Measurements from ENCODE around the gene SSX5. TPM values are rescaled to one million over a fixed set of nuclear protein-coding genes. Genes with fewer than 3 reads are reported as not detected.
"Not testable (repeated sequence)": the region's sequence is repeated elsewhere in the genome, so short reads cannot be mapped to it uniquely, and the experiment has no call there.

SSX5 gene
- total RNA-seq (2012; rRNA removed): not detected in 2 replicates

DNA sequence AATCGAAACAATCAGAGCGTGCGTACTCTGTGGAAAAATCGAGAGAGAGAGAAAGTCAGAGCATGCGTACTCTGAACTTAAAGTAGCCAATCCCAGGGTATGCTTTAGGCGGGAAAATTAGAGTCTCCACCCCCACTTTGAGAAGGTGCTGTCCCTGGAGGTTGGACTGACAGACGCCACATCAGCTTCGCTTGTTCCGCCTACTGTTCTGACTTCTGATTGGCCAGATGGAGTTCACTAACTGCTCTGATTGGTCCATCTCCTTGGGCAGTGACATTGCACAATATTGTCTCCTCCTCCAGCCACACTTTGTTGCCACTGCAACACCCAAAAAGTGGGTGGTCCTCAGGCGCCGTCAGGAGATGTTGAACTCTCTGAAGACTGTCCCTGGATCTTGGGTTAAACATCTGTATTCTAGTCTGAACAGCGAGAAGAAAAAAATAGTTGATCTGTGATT is at the start of gene SSX5:
Gene SSX5 (minus strand): TSS at position 51 of the 457 bp plus-strand sequence. CDS start 1,437 bp downstream, outside the sequence.
- H3K4me1 ChIP-seq (ENCODE audit: control insufficient read depth, insufficient read depth, low read length): no peaks in the 10 kb centered on the region
- H3K9ac ChIP-seq (ENCODE audit: low read depth, low read length): no peak within 1 kb of the TSS
- no peaks in the 10 kb centered on the region for H3K36me3 ChIP-seq (ENCODE audit: insufficient read depth, low read length)
- no peak within 1 kb of the TSS for H3K4me3 ChIP-seq (ENCODE audit: low read length)
- H3K4me2 ChIP-seq (ENCODE audit: low read length): no peak within 1 kb of the TSS
- H3K9me3 ChIP-seq (replicated peaks; ENCODE audit: low read length): no peaks in the 10 kb centered on the region
- H3K27me3 ChIP-seq (ENCODE audit: control insufficient read depth, insufficient read depth, low read length): no peaks in the 10 kb centered on the region

DNA sequence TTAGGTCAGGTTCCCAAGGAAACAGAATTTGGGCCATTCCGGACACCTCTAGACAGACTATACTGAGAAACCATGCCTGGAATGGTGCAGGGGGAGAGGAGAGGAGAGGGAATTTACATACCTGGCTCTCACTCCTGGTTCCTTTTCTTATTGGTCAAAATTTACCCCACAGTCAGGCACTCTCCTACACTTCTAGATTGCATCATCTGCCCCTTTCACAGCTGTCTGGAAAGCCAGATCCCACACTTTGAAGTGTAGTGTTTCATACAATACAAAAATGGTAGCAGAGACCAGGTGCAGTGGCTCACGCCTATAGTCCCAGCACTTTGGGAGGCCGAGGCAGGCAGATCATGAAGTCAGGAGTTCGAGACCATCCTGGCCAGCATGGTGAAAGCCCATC is 27.6 kb upstream of the SSX5 start:
- not testable (repeated sequence) for H3K9ac ChIP-seq (ENCODE audit: low read depth, low read length); H3K4me3 ChIP-seq (ENCODE audit: low read length); H3K27me3 ChIP-seq (ENCODE audit: control insufficient read depth, insufficient read depth, low read length); H3K9me3 ChIP-seq (replicated peaks; ENCODE audit: low read length); H3K36me3 ChIP-seq (ENCODE audit: insufficient read depth, low read length); H3K4me2 ChIP-seq (ENCODE audit: low read length); H3K4me1 ChIP-seq (ENCODE audit: control insufficient read depth, insufficient read depth, low read length)

DNA sequence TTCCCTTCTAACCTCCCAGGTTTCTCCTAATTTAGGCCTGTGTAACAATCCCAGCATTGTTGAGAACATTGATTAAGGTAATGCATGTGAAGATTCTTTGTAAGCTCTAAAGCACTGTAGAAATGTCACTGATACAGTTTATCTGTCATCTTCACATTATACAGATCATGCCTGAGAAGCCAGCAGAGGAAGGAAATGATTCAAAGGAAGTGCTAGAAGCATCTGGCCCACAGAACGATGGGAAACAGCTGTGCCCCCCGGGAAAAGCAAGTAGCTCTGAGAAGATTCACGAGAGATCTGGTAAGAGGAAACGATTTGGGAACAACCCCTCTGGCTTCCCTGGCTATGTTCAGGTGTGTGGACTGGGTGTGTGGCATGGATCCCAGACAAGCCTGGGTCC is 17.7 kb upstream of the SSX5 start:
- H3K4me3 ChIP-seq (ENCODE audit: low read length); H3K4me2 ChIP-seq (ENCODE audit: low read length); H3K36me3 ChIP-seq (ENCODE audit: insufficient read depth, low read length): not testable (repeated sequence)

GRCh38 chrX:48190024-48190423 is 6.6 kb downstream of the SSX5 start:
- H3K4me1 ChIP-seq (ENCODE audit: control insufficient read depth, insufficient read depth, low read length); H3K9ac ChIP-seq (ENCODE audit: low read depth, low read length); H3K9me3 ChIP-seq (replicated peaks; ENCODE audit: low read length); H3K36me3 ChIP-seq (ENCODE audit: insufficient read depth, low read length); H3K4me2 ChIP-seq (ENCODE audit: low read length); H3K4me3 ChIP-seq (ENCODE audit: low read length); H3K27me3 ChIP-seq (ENCODE audit: control insufficient read depth, insufficient read depth, low read length): not testable (repeated sequence)

More for the DNA sequence above, 17.7 kb upstream of the SSX5 start:
- H3K4me1 ChIP-seq (ENCODE audit: control insufficient read depth, insufficient read depth, low read length); H3K9me3 ChIP-seq (replicated peaks; ENCODE audit: low read length); H3K9ac ChIP-seq (ENCODE audit: low read depth, low read length); H3K27me3 ChIP-seq (ENCODE audit: control insufficient read depth, insufficient read depth, low read length): not testable (repeated sequence)

GRCh38 chrX:48181882-48182281 is 14.7 kb downstream of the SSX5 start:
- H3K4me3 ChIP-seq (ENCODE audit: low read length); H3K9me3 ChIP-seq (replicated peaks; ENCODE audit: low read length); H3K9ac ChIP-seq (ENCODE audit: low read depth, low read length); H3K27me3 ChIP-seq (ENCODE audit: control insufficient read depth, insufficient read depth, low read length); H3K36me3 ChIP-seq (ENCODE audit: insufficient read depth, low read length); H3K4me1 ChIP-seq (ENCODE audit: control insufficient read depth, insufficient read depth, low read length); H3K4me2 ChIP-seq (ENCODE audit: low read length): not testable (repeated sequence)

GRCh38 chrX:48180811-48181210 is 15.8 kb downstream of the SSX5 start:
- Histone ChIP-seq H3K36me3 (ENCODE audit: insufficient read depth, low read length) (no peaks in the 10 kb centered on the region), H3K27me3 (ENCODE audit: control insufficient read depth, insufficient read depth, low read length) (no peaks in the 10 kb centered on the region), H3K4me1 (ENCODE audit: control insufficient read depth, insufficient read depth, low read length) (no peaks in the 10 kb centered on the region), H3K9ac (ENCODE audit: low read depth, low read length) (no peak overlapping the region), H3K4me2 (ENCODE audit: low read length) (no peak overlapping the region), H3K4me3 (ENCODE audit: low read length) (no peak overlapping the region), H3K9me3 (replicated peaks; ENCODE audit: low read length) (no peaks in the 10 kb centered on the region)

GRCh38 chrX:48179691-48180090 is 16.9 kb downstream of the SSX5 start:
- H3K9ac ChIP-seq (ENCODE audit: low read depth, low read length): no peak overlapping the region
- H3K9me3 ChIP-seq (replicated peaks; ENCODE audit: low read length): no peaks in the 10 kb centered on the region
- no peaks in the 10 kb centered on the region for H3K36me3 ChIP-seq (ENCODE audit: insufficient read depth, low read length)
- H3K4me3 ChIP-seq (ENCODE audit: low read length): no peak overlapping the region
- H3K4me2 ChIP-seq (ENCODE audit: low read length): no peak overlapping the region
- H3K4me1 ChIP-seq (ENCODE audit: control insufficient read depth, insufficient read depth, low read length): no peaks in the 10 kb centered on the region
- no peaks in the 10 kb centered on the region for H3K27me3 ChIP-seq (ENCODE audit: control insufficient read depth, insufficient read depth, low read length)

DNA sequence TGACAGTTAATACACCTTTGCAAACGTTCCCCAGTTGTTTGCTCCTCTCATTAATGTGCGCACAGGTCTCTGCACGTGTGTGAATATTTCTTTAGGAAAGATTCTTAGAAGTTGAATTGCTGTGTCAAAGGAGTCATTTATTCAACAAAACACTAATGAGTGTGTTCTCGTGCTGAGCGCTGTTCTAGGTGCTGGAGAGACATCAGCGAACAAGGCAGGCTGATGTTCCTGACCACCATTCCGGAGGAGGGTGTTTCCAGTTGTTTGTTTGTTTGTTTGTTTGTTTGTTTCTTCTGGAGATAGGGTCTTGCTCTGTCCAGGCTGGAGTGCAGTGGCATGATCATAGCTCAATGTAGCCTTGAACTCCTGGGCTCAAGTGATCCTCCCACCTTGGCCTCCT is 30.3 kb downstream of the SSX5 start:
- not testable (repeated sequence) for H3K4me1 ChIP-seq (ENCODE audit: control insufficient read depth, insufficient read depth, low read length); H3K4me3 ChIP-seq (ENCODE audit: low read length); H3K9ac ChIP-seq (ENCODE audit: low read depth, low read length); H3K4me2 ChIP-seq (ENCODE audit: low read length); H3K9me3 ChIP-seq (replicated peaks; ENCODE audit: low read length); H3K27me3 ChIP-seq (ENCODE audit: control insufficient read depth, insufficient read depth, low read length); H3K36me3 ChIP-seq (ENCODE audit: insufficient read depth, low read length)

GRCh38 chrX:48165241-48165640 is 31.4 kb downstream of the SSX5 start:
- H3K4me2 ChIP-seq (ENCODE audit: low read length): no peak overlapping the region
- H3K27me3 ChIP-seq (ENCODE audit: control insufficient read depth, insufficient read depth, low read length): no peaks in the 10 kb centered on the region
- no peak overlapping the region for H3K9ac ChIP-seq (ENCODE audit: low read depth, low read length)
- no peaks in the 10 kb centered on the region for H3K4me1 ChIP-seq (ENCODE audit: control insufficient read depth, insufficient read depth, low read length)
- H3K36me3 ChIP-seq (ENCODE audit: insufficient read depth, low read length): no peaks in the 10 kb centered on the region
- no peaks in the 10 kb centered on the region for H3K9me3 ChIP-seq (replicated peaks; ENCODE audit: low read length)
- no peak overlapping the region for H3K4me3 ChIP-seq (ENCODE audit: low read length)

GRCh38 chrX:48156014-48156413 is 40.6 kb downstream of the SSX5 start:
- H3K4me1 ChIP-seq (ENCODE audit: control insufficient read depth, insufficient read depth, low read length): no peaks in the 10 kb centered on the region
- H3K4me2 ChIP-seq (ENCODE audit: low read length): no peak overlapping the region
- H3K4me3 ChIP-seq (ENCODE audit: low read length): no peak overlapping the region
- no peaks in the 10 kb centered on the region for H3K9me3 ChIP-seq (replicated peaks; ENCODE audit: low read length)
- no peaks in the 10 kb centered on the region for H3K27me3 ChIP-seq (ENCODE audit: control insufficient read depth, insufficient read depth, low read length)
- H3K9ac ChIP-seq (ENCODE audit: low read depth, low read length): no peak overlapping the region
- no peaks in the 10 kb centered on the region for H3K36me3 ChIP-seq (ENCODE audit: insufficient read depth, low read length)

- no peak overlapping the region for H3K4me3 ChIP-seq (ENCODE audit: low read length)
- no peak overlapping the region for H3K9ac ChIP-seq (ENCODE audit: low read depth, low read length)
- no peaks in the 10 kb centered on the region for H3K4me1 ChIP-seq (ENCODE audit: control insufficient read depth, insufficient read depth, low read length)
- no peaks in the 10 kb centered on the region for H3K36me3 ChIP-seq (ENCODE audit: insufficient read depth, low read length)
- no peak overlapping the region for H3K4me2 ChIP-seq (ENCODE audit: low read length)
- no peaks in the 10 kb centered on the region for H3K9me3 ChIP-seq (replicated peaks; ENCODE audit: low read length)
- H3K27me3 ChIP-seq (ENCODE audit: control insufficient read depth, insufficient read depth, low read length): no peaks in the 10 kb centered on the region
These were observed 41.8 kb downstream of the SSX5 start for GRCh38 chrX:48154796-48155195.

DNA sequence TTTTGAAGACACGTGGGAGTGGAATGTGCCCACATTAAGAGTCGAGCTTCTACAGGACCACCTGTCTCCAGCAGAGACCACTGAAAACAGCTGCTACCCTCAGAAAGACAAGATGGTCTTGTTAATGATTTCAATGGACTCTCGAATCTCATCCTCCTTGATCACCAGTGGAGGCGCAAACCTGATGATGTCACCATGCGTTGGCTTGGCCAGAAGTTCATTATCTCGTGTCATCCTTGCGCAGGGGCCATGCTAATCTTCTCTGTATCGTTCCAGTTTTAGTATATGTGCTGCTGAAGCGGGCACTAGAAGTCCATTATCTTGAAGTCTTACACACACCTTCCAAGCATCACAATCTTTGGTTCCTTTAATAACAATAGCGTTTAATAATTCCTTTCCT is 42.8 kb downstream of the SSX5 start:
- no peak overlapping the region for H3K9ac ChIP-seq (ENCODE audit: low read depth, low read length)
- H3K4me2 ChIP-seq (ENCODE audit: low read length): no peak overlapping the region
- H3K4me3 ChIP-seq (ENCODE audit: low read length): no peak overlapping the region
- no peaks in the 10 kb centered on the region for H3K36me3 ChIP-seq (ENCODE audit: insufficient read depth, low read length)
- H3K9me3 ChIP-seq (replicated peaks; ENCODE audit: low read length): no peaks in the 10 kb centered on the region
- H3K27me3 ChIP-seq (ENCODE audit: control insufficient read depth, insufficient read depth, low read length): no peaks in the 10 kb centered on the region
- no peaks in the 10 kb centered on the region for H3K4me1 ChIP-seq (ENCODE audit: control insufficient read depth, insufficient read depth, low read length)

Measured in skeletal muscle satellite cell (primary cell).